Hematopoietic multipotent progenitor cell treated with erythropoietin and hydrocortisone succinate and interleukin-3 and kit ligand, for 17 days (in vitro differentiated cells): ENCODE data around the gene PFN1.
"Not testable (repeated sequence)": the region's sequence is repeated elsewhere in the genome, so short reads cannot be mapped to it uniquely, and the experiment has no call there.

Experiments used
- DNase-seq: peaks from one replicate; pipeline ENCODE4 v3.0.0-alpha.2; 2015; ENCODE audit warnings: low spot score

PFN1 gene

GRCh38 chr17:4921320-4921719 is 27.0 kb downstream of the PFN1 start:
- DNase-seq, result no peak

- DNase-seq, result no peak
Measured at GRCh38 chr17:4920351-4921048, 27.8 kb downstream of the PFN1 start.

GRCh38 chr17:4919511-4920047 is 28.8 kb downstream of the PFN1 start:
- DNase-seq, result no peak

GRCh38 chr17:4914551-4914950 is 33.8 kb downstream of the PFN1 start:
- DNase-seq, result not testable (repeated sequence)

GRCh38 chr17:4913994-4914393 is 34.3 kb downstream of the PFN1 start:
- no peak for DNase-seq

GRCh38 chr17:4908711-4909496 is 39.4 kb downstream of the PFN1 start:
- peak; percentile 71 for DNase-seq

- no peak for DNase-seq
Measured at GRCh38 chr17:4908301-4908700, 40.0 kb downstream of the PFN1 start.

GRCh38 chr17:4906642-4907041 is 41.7 kb downstream of the PFN1 start:
- DNase-seq, result not testable (repeated sequence)

GRCh38 chr17:4903051-4903818 is 45.1 kb downstream of the PFN1 start, which contains the start of gene CHRNE:
Gene CHRNE, minus strand, starts transcription at chr17:4903098. Its CDS starts 35 bp downstream, at chr17:4903063.
- peak; percentile 86 for DNase-seq

GRCh38 chr17:4902540-4902939 is 45.8 kb downstream of the PFN1 start:
- no peak for DNase-seq

- peak; percentile 49 for DNase-seq
Measured at GRCh38 chr17:4901648-4902344, 46.5 kb downstream of the PFN1 start.

- DNase-seq, result no peak
Measured at GRCh38 chr17:4901108-4901647, 47.2 kb downstream of the PFN1 start.

- peak; percentile 51 for DNase-seq
Measured at GRCh38 chr17:4900231-4901107, 47.9 kb downstream of the PFN1 start.

- peak; percentile 74 for DNase-seq
Measured at GRCh38 chr17:4899341-4900230, 48.7 kb downstream of the PFN1 start, which contains the start of gene C17orf107. Gene C17orf107, plus strand, starts transcription at chr17:4899536. Its CDS starts 227 bp downstream, at chr17:4899763.

- no peak for DNase-seq
Measured at GRCh38 chr17:4898927-4899326, 49.4 kb downstream of the PFN1 start.

GRCh38 chr17:4898351-4898750 is 50.0 kb downstream of the PFN1 start:
- no peak for DNase-seq

- DNase-seq, result no peak
Measured at GRCh38 chr17:4897785-4898184, 50.5 kb downstream of the PFN1 start.

GRCh38 chr17:4897198-4897687 is 51.1 kb downstream of the PFN1 start:
- DNase-seq, result no peak
